Stimulated activated CD8-positive, alpha-beta memory T cell treated with anti-CD3 and anti-CD28 coated beads, Interleukin-4, amount 100 ng/mL, for 24 hours (primary cell): ENCODE data around the gene POLR1E.
"Not testable (repeated sequence)": the region's sequence is repeated elsewhere in the genome, so short reads cannot be mapped to it uniquely, and the experiment has no call there.

Experiments
- DNase-seq: peaks from one replicate; pipeline ENCODE4 v3.0.0-alpha.2; 2020; ENCODE audit warnings: low read depth

POLR1E gene

GRCh38 chr9:37501957-37502596 is 16.3 kb downstream of the POLR1E start:
- no peak for DNase-seq

GRCh38 chr9:37503736-37504135 is 18.0 kb downstream of the POLR1E start:
- no peak for DNase-seq

- no peak for DNase-seq
Observed at GRCh38 chr9:37504605-37505004, 18.9 kb downstream of the POLR1E start.

GRCh38 chr9:37507566-37508134 is 21.9 kb downstream of the POLR1E start:
- no peak for DNase-seq

- no peak for DNase-seq
Observed at GRCh38 chr9:37508135-37508833, 22.5 kb downstream of the POLR1E start.

GRCh38 chr9:37508834-37509206 is 23.1 kb downstream of the POLR1E start:
- no peak for DNase-seq

- DNase-seq: no peak
Observed at GRCh38 chr9:37509536-37509935, 23.8 kb downstream of the POLR1E start.

GRCh38 chr9:37510053-37510452 is 24.3 kb downstream of the POLR1E start:
- DNase-seq: not testable (repeated sequence)

- no peak for DNase-seq
Observed at GRCh38 chr9:37511016-37512010, 25.6 kb downstream of the POLR1E start.

GRCh38 chr9:37512437-37512836 is 26.7 kb downstream of the POLR1E start:
- no peak for DNase-seq

GRCh38 chr9:37514415-37514814 is 28.7 kb downstream of the POLR1E start:
- DNase-seq: not testable (repeated sequence)

GRCh38 chr9:37514999-37515398 is 29.3 kb downstream of the POLR1E start:
- no peak for DNase-seq

- DNase-seq: no peak
Observed at GRCh38 chr9:37515620-37516258, 30.0 kb downstream of the POLR1E start.

- DNase-seq: no peak
Observed at GRCh38 chr9:37517923-37518322, 32.2 kb downstream of the POLR1E start.

GRCh38 chr9:37520641-37521040 is 34.9 kb downstream of the POLR1E start:
- DNase-seq: no peak

- DNase-seq: no peak
Observed at GRCh38 chr9:37521111-37521510, 35.4 kb downstream of the POLR1E start.

GRCh38 chr9:37522971-37523370 is 37.2 kb downstream of the POLR1E start:
- DNase-seq: no peak

- no peak for DNase-seq
Observed at GRCh38 chr9:37523916-37524315, 38.2 kb downstream of the POLR1E start.

GRCh38 chr9:37528652-37529471 is 43.1 kb downstream of the POLR1E start:
- peak; percentile 45 for DNase-seq

GRCh38 chr9:37531699-37532098 is 46.0 kb downstream of the POLR1E start:
- no peak for DNase-seq

GRCh38 chr9:37534412-37534811 is 48.7 kb downstream of the POLR1E start:
- DNase-seq: no peak
